HepG2 (cell line): ENCODE measurements around the gene EIF1.
A peak's percentile ranks its signal among the peaks of the same experiment; 100 is the strongest.

ENCODE experiments used
- CTCF ChIP-seq: sonication (generic); formaldehyde crosslinking; IDR thresholded peaks from 2 replicates; pipeline ENCODE4 v1.5.0; 2020; ENCODE audit warnings: mild to moderate bottlenecking, missing genetic modification reagents, moderate library complexity
- EHMT2 ChIP-seq: fragments of 200-600 bp; sonication (generic); IDR thresholded peaks from 2 replicates; pipeline ENCODE4 v1.7.0; 2017; ENCODE audit warnings: antibody characterized with exemption, low read depth, low read length, borderline replicate concordance
- EP300 ChIP-seq, 3 experiments: sonication (generic) in 1 of 3; formaldehyde crosslinking in 1 of 3; IDR thresholded peaks; 2 replicates each; pipeline versions ENCODE4 v1.5.1 to v1.6.1; 2011 to 2020; ENCODE audit warnings: low read depth in 2 of 3, low read length in 2 of 3, borderline replicate concordance in 1 of 3, improper control_type of control experiment in 1 of 3, mild to moderate bottlenecking in 1 of 3, missing genetic modification reagents in 1 of 3, moderate library complexity in 1 of 3
- ETS1 ChIP-seq: sonication (generic); formaldehyde crosslinking; IDR thresholded peaks from 2 replicates; pipeline ENCODE4 v1.4.0; 2020; ENCODE audit warnings: missing genetic modification reagents
- EZH2 ChIP-seq: conservative IDR thresholded peaks from 2 replicates; pipeline ENCODE4 v1.6.1; 2012; ENCODE audit warnings: mild to moderate bottlenecking, low read depth, low read length, moderate library complexity
- FOXA1 ChIP-seq, 2 experiments: fragments of 450-650 bp in 1 of 2; sonication (generic) in 1 of 2; formaldehyde crosslinking in 1 of 2; IDR thresholded peaks; 2 replicates each; pipeline versions ENCODE4 v1.4.0 to v1.6.1; 2016 to 2020; ENCODE audit warnings: missing genetic modification reagents in 1 of 2
- PATZ1 ChIP-seq: sonication (generic); formaldehyde crosslinking; IDR thresholded peaks from 2 replicates; pipeline ENCODE4 v1.4.0; 2020; ENCODE audit warnings: missing genetic modification reagents
- POLR2A ChIP-seq, 2 experiments: IDR thresholded peaks; 2 replicates each; pipeline ENCODE4 v1.6.1; 2011; ENCODE audit warnings: low read depth in 2 of 2, low read length in 2 of 2, mild to moderate bottlenecking in 1 of 2, moderate library complexity in 1 of 2; ENCODE audit not compliant: insufficient read depth in 1 of 2
- TCF12 ChIP-seq, 2 experiments: fragments of 450-650 bp in 1 of 2; sonication (generic) in 1 of 2; formaldehyde crosslinking in 1 of 2; IDR thresholded peaks; 2 replicates each; pipeline versions ENCODE4 v1.6.1 to v1.8.0; 2017 to 2022; ENCODE audit warnings: antibody characterized with exemption in 1 of 2, mild to moderate bottlenecking in 1 of 2, missing genetic modification reagents in 1 of 2, moderate library complexity in 1 of 2
- ZBTB10 ChIP-seq: sonication (generic); formaldehyde crosslinking; IDR thresholded peaks from 2 replicates; pipeline ENCODE4 v1.4.0; 2020; ENCODE audit warnings: missing genetic modification reagents, borderline replicate concordance
- ZBTB33 ChIP-seq: sonication (generic); formaldehyde crosslinking; IDR thresholded peaks from 2 replicates; pipeline ENCODE4 v1.4.0; 2020; ENCODE audit warnings: missing genetic modification reagents
- ZNF354B ChIP-seq: sonication (generic); formaldehyde crosslinking; IDR thresholded peaks from 2 replicates; pipeline ENCODE4 v1.8.0; 2022; ENCODE audit warnings: mild to moderate bottlenecking, missing genetic modification reagents
- ZNF530 ChIP-seq: sonication (generic); formaldehyde crosslinking; IDR thresholded peaks from 2 replicates; pipeline ENCODE4 v1.5.0; 2020; ENCODE audit warnings: low read depth, mild to moderate bottlenecking, missing genetic modification reagents

- TF ChIP-seq ZBTB10 (CRISPR knock-in tag) (no peak), TCF12 (IDR thresholded peaks at IDR 0.05) (no peak), TCF12 (CRISPR knock-in tag; IDR thresholded peaks at IDR 0.05) (no peak), PATZ1 (CRISPR knock-in tag) (no peak), EP300 (IDR thresholded peaks at IDR 0.05; ENCODE audit: low read depth in 2 of 2, low read length in 2 of 2) (no peak), EP300 (CRISPR knock-in tag; IDR thresholded peaks at IDR 0.05; ENCODE audit: borderline replicate concordance) (no peak), POLR2A (IDR thresholded peaks at IDR 0.05; ENCODE audit: insufficient read depth in 1 of 2, low read depth in 2 of 2, low read length in 2 of 2) (no peak), CTCF (CRISPR knock-in tag) (no peak), EHMT2 (no peak), ZBTB33 (no peak), ZNF530 (CRISPR knock-in tag) (no peak), ZNF354B (no peak), EZH2 (no peak), FOXA1 (IDR thresholded peaks at IDR 0.05) (peak; percentile 66), FOXA1 (CRISPR knock-in tag; IDR thresholded peaks at IDR 0.05) (no peak), ETS1 (no peak)
Observed at GRCh38 chr17:41651625-41652460, 36.8 kb upstream of the EIF1 start.
